ENCODE measurements around the gene CRACDL. TPM values are rescaled to one million over a fixed set of nuclear protein-coding genes. Genes with fewer than 3 reads are reported as not detected.

Gene CRACDL
- total RNA-seq, 1 experiment from 2014 or later: 2.4 TPM

GRCh38 chr2:98931596-98931995 lies 4.4 kb downstream of the CRACDL start:
- Histone ChIP-seq H3K27ac (ENCODE audit: low read length) (no peak overlapping the region), H3K4me3 (ENCODE audit: low read depth in 2 of 2, low read length in 2 of 2) (no peak overlapping the region), H3K36me3 (ENCODE audit: control insufficient read depth, insufficient read depth, low read length) (no peaks in the 10 kb centered on the region), H3K27me3 (ENCODE audit: control insufficient read depth, insufficient read depth, low read length) (peaks cover 5% of the 10 kb centered on the region; the same call in 1 of the 2 replicates), H3K4me1 (ENCODE audit: control insufficient read depth, insufficient read depth, low read length) (no peaks in the 10 kb centered on the region; the same call in 1 of the 2 replicates), H3K9me3 (ENCODE audit: control insufficient read depth, insufficient read depth, low read depth, low read length) (no peaks in the 10 kb centered on the region)
- ATAC-seq (no peak), DNase-seq (ENCODE audit: low read depth, low spot score) (no peak)
- ChIA-PET POLR2A (no interaction called here), CTCF (no interaction called here)
- in situ Hi-C loops (cut with HindIII; ENCODE audit: low pct_unique_long_range_greater_than_20kb, low sequenced_read_pairs) (no loop called here), intact Hi-C loops (cut with micrococcal nuclease; ENCODE audit: unreplicated experiment) (no loop called here)
- no TSS peak for BruUV-seq (replicated peaks)
- TF ChIP-seq POLR2AphosphoS5 (IDR thresholded peaks at IDR 0.05; ENCODE audit: low read depth, low read length) (no peak), TCF7L2 (IDR thresholded peaks at IDR 0.05; ENCODE audit: low read depth, low read length) (no peak), CTCF (IDR thresholded peaks at IDR 0.05) (no peak), SIN3A (IDR thresholded peaks at IDR 0.05; ENCODE audit: borderline replicate concordance, insufficient read depth, low read depth, low read length) (no peak)
- TF ChIP-seq, protein P1, sequence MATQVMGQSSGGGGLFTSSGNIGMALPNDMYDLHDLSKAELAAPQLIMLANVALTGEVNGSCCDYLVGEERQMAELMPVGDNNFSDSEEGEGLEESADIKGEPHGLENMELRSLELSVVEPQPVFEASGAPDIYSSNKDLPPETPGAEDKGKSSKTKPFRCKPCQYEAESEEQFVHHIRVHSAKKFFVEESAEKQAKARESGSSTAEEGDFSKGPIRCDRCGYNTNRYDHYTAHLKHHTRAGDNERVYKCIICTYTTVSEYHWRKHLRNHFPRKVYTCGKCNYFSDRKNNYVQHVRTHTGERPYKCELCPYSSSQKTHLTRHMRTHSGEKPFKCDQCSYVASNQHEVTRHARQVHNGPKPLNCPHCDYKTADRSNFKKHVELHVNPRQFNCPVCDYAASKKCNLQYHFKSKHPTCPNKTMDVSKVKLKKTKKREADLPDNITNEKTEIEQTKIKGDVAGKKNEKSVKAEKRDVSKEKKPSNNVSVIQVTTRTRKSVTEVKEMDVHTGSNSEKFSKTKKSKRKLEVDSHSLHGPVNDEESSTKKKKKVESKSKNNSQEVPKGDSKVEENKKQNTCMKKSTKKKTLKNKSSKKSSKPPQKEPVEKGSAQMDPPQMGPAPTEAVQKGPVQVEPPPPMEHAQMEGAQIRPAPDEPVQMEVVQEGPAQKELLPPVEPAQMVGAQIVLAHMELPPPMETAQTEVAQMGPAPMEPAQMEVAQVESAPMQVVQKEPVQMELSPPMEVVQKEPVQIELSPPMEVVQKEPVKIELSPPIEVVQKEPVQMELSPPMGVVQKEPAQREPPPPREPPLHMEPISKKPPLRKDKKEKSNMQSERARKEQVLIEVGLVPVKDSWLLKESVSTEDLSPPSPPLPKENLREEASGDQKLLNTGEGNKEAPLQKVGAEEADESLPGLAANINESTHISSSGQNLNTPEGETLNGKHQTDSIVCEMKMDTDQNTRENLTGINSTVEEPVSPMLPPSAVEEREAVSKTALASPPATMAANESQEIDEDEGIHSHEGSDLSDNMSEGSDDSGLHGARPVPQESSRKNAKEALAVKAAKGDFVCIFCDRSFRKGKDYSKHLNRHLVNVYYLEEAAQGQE (IDR thresholded peaks at IDR 0.05; ENCODE audit: insufficient read depth in 1 of 2, low read depth in 2 of 2, low read length in 1 of 2): no peak

DNA sequence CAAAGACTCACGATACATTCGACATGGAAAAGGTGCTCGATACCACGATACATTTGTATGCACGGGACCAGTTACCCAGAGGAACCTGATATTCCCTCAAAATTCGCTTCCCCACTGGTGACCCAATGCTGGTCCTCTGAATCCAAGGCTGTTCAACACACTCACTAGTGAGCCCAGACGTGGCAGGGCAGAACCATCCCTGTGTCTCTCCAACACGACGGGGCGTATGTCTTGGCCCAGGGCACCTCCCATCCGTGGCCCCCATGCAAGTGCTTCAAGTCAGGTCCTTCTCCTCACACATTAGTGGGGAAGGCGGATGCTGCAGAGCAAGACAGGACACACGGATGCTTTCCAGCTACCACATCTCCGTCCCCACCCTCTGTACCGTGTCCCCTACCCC lies 6.1 kb downstream of the CRACDL start:
- TF ChIP-seq, protein P1 (IDR thresholded peaks at IDR 0.05; ENCODE audit: insufficient read depth in 1 of 2, low read depth in 2 of 2, low read length in 1 of 2): no peak
- TF ChIP-seq POLR2AphosphoS5 (IDR thresholded peaks at IDR 0.05; ENCODE audit: low read depth, low read length) (no peak), TCF7L2 (IDR thresholded peaks at IDR 0.05; ENCODE audit: low read depth, low read length) (no peak), CTCF (IDR thresholded peaks at IDR 0.05) (no peak), SIN3A (IDR thresholded peaks at IDR 0.05; ENCODE audit: borderline replicate concordance, insufficient read depth, low read depth, low read length) (no peak)
- BruUV-seq (replicated peaks): no TSS peak
- H3K4me3 ChIP-seq (ENCODE audit: low read depth in 2 of 2, low read length in 2 of 2): no peak overlapping the region
- in situ Hi-C loops (cut with HindIII; ENCODE audit: low pct_unique_long_range_greater_than_20kb, low sequenced_read_pairs) (no loop called here), intact Hi-C loops (cut with micrococcal nuclease; ENCODE audit: unreplicated experiment) (no loop called here)
- peaks cover under 1% of the 10 kb centered on the region; the same call in 1 of the 2 replicates for H3K27me3 ChIP-seq (ENCODE audit: control insufficient read depth, insufficient read depth, low read length)
- DNase-seq (ENCODE audit: low read depth, low spot score) (no peak), ATAC-seq (no peak)
- no peaks in the 10 kb centered on the region; the same call in 1 of the 2 replicates for H3K4me1 ChIP-seq (ENCODE audit: control insufficient read depth, insufficient read depth, low read length)
- ChIA-PET CTCF (no interaction called here), POLR2A (no interaction called here)
- no peaks in the 10 kb centered on the region for H3K9me3 ChIP-seq (ENCODE audit: control insufficient read depth, insufficient read depth, low read depth, low read length)
- no peaks in the 10 kb centered on the region for H3K36me3 ChIP-seq (ENCODE audit: control insufficient read depth, insufficient read depth, low read length)
- H3K27ac ChIP-seq (ENCODE audit: low read length): no peak overlapping the region

Measured in Panc1 (cell line).